Measurements from ENCODE around the gene ARPP21. TPM values are rescaled to one million over a fixed set of nuclear protein-coding genes. Genes with fewer than 3 reads are reported as not detected.

The ARPP21 gene
- polyA plus RNA-seq, 1 donor from 2014 or later: 12.8 TPM

GRCh38 chr3:35675206-35675605, 35.9 kb downstream of the ARPP21 start:
- Histone ChIP-seq H3K27ac (ENCODE audit: low read length) (no peak overlapping the region), H4K20me1 (ENCODE audit: insufficient read depth) (no peaks in the 10 kb centered on the region), H3K9me2 (ENCODE audit: insufficient read depth, low read length) (no peaks in the 10 kb centered on the region), H3K79me2 (replicated peaks; ENCODE audit: insufficient read depth, low read length) (no peaks in the 10 kb centered on the region), H3K9me3 (ENCODE audit: low read length) (no peaks in the 10 kb centered on the region), H3K9ac (ENCODE audit: low read length) (no peak overlapping the region), H3K4me2 (ENCODE audit: low read length) (no peak overlapping the region), H3K36me3 (ENCODE audit: insufficient read depth, low read length) (no peaks in the 10 kb centered on the region), H3K27me3 (ENCODE audit: insufficient read depth, low read depth, low read length) (no peaks in the 10 kb centered on the region), H3F3A (ENCODE audit: insufficient read depth, low read length, poor library complexity, severe bottlenecking) (no peaks in the 10 kb centered on the region), H2AFZ (ENCODE audit: low read depth, low read length) (no peak overlapping the region), H3K4me3 (ENCODE audit: low read length) (no peak overlapping the region)
- no peak for TF ChIP-seq POLR2AphosphoS5 (IDR thresholded peaks at IDR 0.05)
- TF ChIP-seq, protein P1, sequence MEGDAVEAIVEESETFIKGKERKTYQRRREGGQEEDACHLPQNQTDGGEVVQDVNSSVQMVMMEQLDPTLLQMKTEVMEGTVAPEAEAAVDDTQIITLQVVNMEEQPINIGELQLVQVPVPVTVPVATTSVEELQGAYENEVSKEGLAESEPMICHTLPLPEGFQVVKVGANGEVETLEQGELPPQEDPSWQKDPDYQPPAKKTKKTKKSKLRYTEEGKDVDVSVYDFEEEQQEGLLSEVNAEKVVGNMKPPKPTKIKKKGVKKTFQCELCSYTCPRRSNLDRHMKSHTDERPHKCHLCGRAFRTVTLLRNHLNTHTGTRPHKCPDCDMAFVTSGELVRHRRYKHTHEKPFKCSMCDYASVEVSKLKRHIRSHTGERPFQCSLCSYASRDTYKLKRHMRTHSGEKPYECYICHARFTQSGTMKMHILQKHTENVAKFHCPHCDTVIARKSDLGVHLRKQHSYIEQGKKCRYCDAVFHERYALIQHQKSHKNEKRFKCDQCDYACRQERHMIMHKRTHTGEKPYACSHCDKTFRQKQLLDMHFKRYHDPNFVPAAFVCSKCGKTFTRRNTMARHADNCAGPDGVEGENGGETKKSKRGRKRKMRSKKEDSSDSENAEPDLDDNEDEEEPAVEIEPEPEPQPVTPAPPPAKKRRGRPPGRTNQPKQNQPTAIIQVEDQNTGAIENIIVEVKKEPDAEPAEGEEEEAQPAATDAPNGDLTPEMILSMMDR (IDR thresholded peaks at IDR 0.05; ENCODE audit: poor library complexity, severe bottlenecking): no peak
- no peak for TF ChIP-seq SMC3 (conservative IDR thresholded peaks at IDR 0.05; ENCODE audit: poor library complexity)
- TF ChIP-seq EP300 (conservative IDR thresholded peaks at IDR 0.05; ENCODE audit: poor library complexity, severe bottlenecking): no peak
- no peak for TF ChIP-seq RAD21 (conservative IDR thresholded peaks at IDR 0.05)
- TF ChIP-seq EZH2 (IDR thresholded peaks at IDR 0.05; ENCODE audit: borderline replicate concordance, insufficient read depth, low read length, poor library complexity, severe bottlenecking): no peak
- no peak for TF ChIP-seq MXI1 (conservative IDR thresholded peaks at IDR 0.05; ENCODE audit: poor library complexity, severe bottlenecking)
- TF ChIP-seq, protein P2, sequence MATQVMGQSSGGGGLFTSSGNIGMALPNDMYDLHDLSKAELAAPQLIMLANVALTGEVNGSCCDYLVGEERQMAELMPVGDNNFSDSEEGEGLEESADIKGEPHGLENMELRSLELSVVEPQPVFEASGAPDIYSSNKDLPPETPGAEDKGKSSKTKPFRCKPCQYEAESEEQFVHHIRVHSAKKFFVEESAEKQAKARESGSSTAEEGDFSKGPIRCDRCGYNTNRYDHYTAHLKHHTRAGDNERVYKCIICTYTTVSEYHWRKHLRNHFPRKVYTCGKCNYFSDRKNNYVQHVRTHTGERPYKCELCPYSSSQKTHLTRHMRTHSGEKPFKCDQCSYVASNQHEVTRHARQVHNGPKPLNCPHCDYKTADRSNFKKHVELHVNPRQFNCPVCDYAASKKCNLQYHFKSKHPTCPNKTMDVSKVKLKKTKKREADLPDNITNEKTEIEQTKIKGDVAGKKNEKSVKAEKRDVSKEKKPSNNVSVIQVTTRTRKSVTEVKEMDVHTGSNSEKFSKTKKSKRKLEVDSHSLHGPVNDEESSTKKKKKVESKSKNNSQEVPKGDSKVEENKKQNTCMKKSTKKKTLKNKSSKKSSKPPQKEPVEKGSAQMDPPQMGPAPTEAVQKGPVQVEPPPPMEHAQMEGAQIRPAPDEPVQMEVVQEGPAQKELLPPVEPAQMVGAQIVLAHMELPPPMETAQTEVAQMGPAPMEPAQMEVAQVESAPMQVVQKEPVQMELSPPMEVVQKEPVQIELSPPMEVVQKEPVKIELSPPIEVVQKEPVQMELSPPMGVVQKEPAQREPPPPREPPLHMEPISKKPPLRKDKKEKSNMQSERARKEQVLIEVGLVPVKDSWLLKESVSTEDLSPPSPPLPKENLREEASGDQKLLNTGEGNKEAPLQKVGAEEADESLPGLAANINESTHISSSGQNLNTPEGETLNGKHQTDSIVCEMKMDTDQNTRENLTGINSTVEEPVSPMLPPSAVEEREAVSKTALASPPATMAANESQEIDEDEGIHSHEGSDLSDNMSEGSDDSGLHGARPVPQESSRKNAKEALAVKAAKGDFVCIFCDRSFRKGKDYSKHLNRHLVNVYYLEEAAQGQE (IDR thresholded peaks at IDR 0.05; ENCODE audit: borderline replicate concordance): no peak

- Histone ChIP-seq H3K9ac (ENCODE audit: low read length) (no peak overlapping the region), H3K4me3 (ENCODE audit: low read length) (no peak overlapping the region), H3K9me3 (ENCODE audit: low read length) (no peaks in the 10 kb centered on the region), H3F3A (ENCODE audit: insufficient read depth, low read length, poor library complexity, severe bottlenecking) (no peaks in the 10 kb centered on the region), H3K9me2 (ENCODE audit: insufficient read depth, low read length) (no peaks in the 10 kb centered on the region), H4K20me1 (ENCODE audit: insufficient read depth) (no peaks in the 10 kb centered on the region), H3K79me2 (replicated peaks; ENCODE audit: insufficient read depth, low read length) (no peaks in the 10 kb centered on the region), H3K4me2 (ENCODE audit: low read length) (no peak overlapping the region), H2AFZ (ENCODE audit: low read depth, low read length) (no peak overlapping the region), H3K27me3 (ENCODE audit: insufficient read depth, low read depth, low read length) (no peaks in the 10 kb centered on the region), H3K27ac (ENCODE audit: low read length) (no peak overlapping the region), H3K36me3 (ENCODE audit: insufficient read depth, low read length) (no peaks in the 10 kb centered on the region)
- TF ChIP-seq POLR2AphosphoS5 (IDR thresholded peaks at IDR 0.05): no peak
- TF ChIP-seq, protein P2 (IDR thresholded peaks at IDR 0.05; ENCODE audit: borderline replicate concordance): no peak
- no peak for TF ChIP-seq EZH2 (IDR thresholded peaks at IDR 0.05; ENCODE audit: borderline replicate concordance, insufficient read depth, low read length, poor library complexity, severe bottlenecking)
- TF ChIP-seq, protein P1 (IDR thresholded peaks at IDR 0.05; ENCODE audit: poor library complexity, severe bottlenecking): no peak
- no peak for TF ChIP-seq SMC3 (conservative IDR thresholded peaks at IDR 0.05; ENCODE audit: poor library complexity)
- TF ChIP-seq TAF1 (IDR thresholded peaks at IDR 0.05; ENCODE audit: low read depth): no peak
- no peak for TF ChIP-seq MXI1 (conservative IDR thresholded peaks at IDR 0.05; ENCODE audit: poor library complexity, severe bottlenecking)
- TF ChIP-seq EP300 (conservative IDR thresholded peaks at IDR 0.05; ENCODE audit: poor library complexity, severe bottlenecking): no peak
- no peak for TF ChIP-seq RAD21 (conservative IDR thresholded peaks at IDR 0.05)
Observed at GRCh38 chr3:35675621-35676020, 36.3 kb downstream of the ARPP21 start.

All from neural cell (in vitro differentiated cells).